ENCODE results near the gene FGFR2.

- TF ChIP-seq CTCF (conservative IDR thresholded peaks at IDR 0.05) (no peak), ZFX (IDR thresholded peaks at IDR 0.05) (no peak)
Measured at GRCh38 chr10:121613456-121613855, 15.2 kb upstream of the FGFR2 start.

All from C4-2B (cell line).